GM12878 (cell line): ENCODE results near the gene ANKRD34A. TPM values are rescaled to one million over a fixed set of nuclear protein-coding genes. Genes with fewer than 3 reads are reported as not detected.

Source experiments
- ATF3 ChIP-seq: IDR thresholded peaks from 2 replicates; pipeline ENCODE4 v1.6.1; 2011; ENCODE audit warnings: low read depth, mild to moderate bottlenecking, low read length, moderate library complexity, borderline replicate concordance; ENCODE audit errors: extremely low read depth
- CHD1 ChIP-seq: IDR thresholded peaks from 2 replicates; pipeline ENCODE4 v1.6.1; 2012; ENCODE audit warnings: low read depth, low read length, improper control_type of control experiment
- GATAD2B ChIP-seq: fragments of 450-650 bp; conservative IDR thresholded peaks from 2 replicates; pipeline ENCODE4 v1.6.1; 2017; ENCODE audit warnings: low read depth, mild to moderate bottlenecking, moderate library complexity
- JUNB ChIP-seq: IDR thresholded peaks from 2 replicates; pipeline ENCODE4 v1.6.1; 2016; ENCODE audit warnings: antibody characterized with exemption, mild to moderate bottlenecking
- KDM1A ChIP-seq: fragments of 200-600 bp; sonication (generic); IDR thresholded peaks from 2 replicates; pipeline ENCODE4 v1.6.1; 2016; ENCODE audit warnings: borderline replicate concordance
- NKRF ChIP-seq: fragments of 450-650 bp; conservative IDR thresholded peaks from 2 replicates; pipeline ENCODE4 v1.6.1; 2017; ENCODE audit warnings: mild to moderate bottlenecking, moderate library complexity
- RB1 ChIP-seq: fragments of 450-650 bp; formaldehyde crosslinking; IDR thresholded peaks from 2 replicates; pipeline ENCODE4 v1.6.1; 2017; ENCODE audit warnings: mild to moderate bottlenecking, borderline replicate concordance
- RFX5 ChIP-seq: IDR thresholded peaks from 2 replicates; pipeline ENCODE4 v1.6.1; 2011; ENCODE audit warnings: low read depth, low read length, improper control_type of control experiment
- SMARCA5 ChIP-seq: fragments of 450-650 bp; IDR thresholded peaks from 2 replicates; pipeline ENCODE4 v1.6.1; 2017; ENCODE audit warnings: mild to moderate bottlenecking
- ZNF622 ChIP-seq: fragments of 450-650 bp; IDR thresholded peaks from 2 replicates; pipeline ENCODE4 v1.6.1; 2017; ENCODE audit warnings: mild to moderate bottlenecking, inconsistent platforms
- polyA plus RNA-seq, 11 experiments: library from polyadenylated mRNA; depleted of rRNA in 4 of 11; unstranded in 6 of 11; stranded (reverse) in 5 of 11; fragments of >200 nt; fragmentation: Nextera tagmentation in 4 of 11; fragmentation: Illumina TruSeq in 1 of 11; extraction: Ambion mirVana in 4 of 11; extraction: Trizol in 1 of 11; gene quantifications; 1 replicate in 1 of 11; 2 replicates in 10 of 11; pipeline versions ENCODE4 v1.2.1 to v1.2.3, GENCODE V29; 2011 to 2016; ENCODE audit warnings: inconsistent platforms in 2 of 11, missing spikeins in 2 of 11, low read depth in 1 of 11
- total RNA-seq, 4 experiments: library from RNA; depleted of rRNA in 3 of 4; stranded (reverse); fragments of >200 nt in 3 of 4; fragmentation: Illumina TruSeq in 1 of 4; extraction: Trizol in 1 of 4; gene quantifications; 2 replicates each; pipeline versions ENCODE4 v1.2.1 to v1.2.3, GENCODE V29; 2013 to 2021
- TF ChIP-seq, protein P1 (sequence below): IDR thresholded peaks from 2 replicates; pipeline ENCODE4 v1.6.1; 2011; ENCODE audit warnings: borderline replicate concordance, low read depth, mild to moderate bottlenecking, moderate library complexity, mixed read lengths, low read length; ENCODE audit not compliant: insufficient read depth; ENCODE audit errors: extremely low read length
- TF ChIP-seq, protein P2 (sequence below): fragments of 450-650 bp; IDR thresholded peaks from 2 replicates; pipeline ENCODE4 v1.6.1; 2018; ENCODE audit warnings: mild to moderate bottlenecking, low read depth, moderate library complexity; ENCODE audit not compliant: partially characterized antibody
- TF ChIP-seq, protein P3 (sequence below): fragments of 450-650 bp; formaldehyde crosslinking; IDR thresholded peaks from 2 replicates; pipeline ENCODE4 v1.5.0; 2022; ENCODE audit warnings: mild to moderate bottlenecking, missing genetic modification characterization
- TF ChIP-seq, protein P4 (sequence below): fragments of 450-650 bp; IDR thresholded peaks from 2 replicates; pipeline ENCODE4 v1.6.1; 2014; ENCODE audit warnings: mild to moderate bottlenecking

ANKRD34A gene
- total and polyA plus RNA-seq, 10 of the 15 experiments (the other 5 are each of a cell fraction or from before 2014, with no cell fraction given): 0.40 to 3.5 (median 1.6) TPM

DNA sequence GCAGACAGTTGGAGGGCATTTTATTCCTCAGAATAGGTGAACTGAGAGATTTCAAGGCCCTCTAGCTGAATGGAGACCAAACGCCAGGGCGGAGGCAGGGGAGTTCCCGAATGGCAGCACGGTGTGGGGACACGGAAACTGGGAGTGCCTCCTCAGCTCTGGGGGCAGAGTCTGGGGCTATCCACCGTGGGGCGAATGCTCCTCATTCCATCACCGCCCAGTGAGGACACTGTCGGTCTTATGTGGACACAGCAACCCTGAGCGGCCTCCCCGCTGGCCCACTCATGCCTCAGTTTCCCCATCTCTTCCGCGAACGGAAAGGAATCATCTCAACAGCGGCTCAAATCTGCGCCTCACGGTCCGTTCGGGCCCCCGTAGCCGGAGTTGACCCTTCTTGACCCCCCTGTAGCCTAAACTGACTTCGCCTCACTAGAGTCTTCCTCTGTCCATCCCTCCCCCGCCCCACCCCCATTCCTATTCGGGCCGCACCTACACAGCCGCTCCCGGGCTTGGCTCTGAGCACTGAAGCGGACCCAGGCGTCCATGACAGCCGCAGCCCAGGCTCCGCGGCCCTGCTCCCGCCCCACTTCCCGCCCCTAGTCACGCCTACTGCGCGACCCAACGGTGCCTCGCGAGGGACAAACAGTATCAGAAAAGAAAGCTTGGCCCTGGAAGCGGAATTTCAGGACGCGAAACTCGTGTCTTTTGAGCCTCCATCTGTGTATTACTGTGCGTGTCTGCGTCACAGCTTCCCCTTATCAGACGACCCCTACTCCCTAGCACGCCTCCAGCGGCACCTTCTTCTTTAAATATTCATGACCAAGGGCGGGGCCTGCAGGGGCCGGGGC is 46.0 kb downstream of the ANKRD34A start, which contains the start of gene PEX11B (continued):
- TF ChIP-seq RFX5: no peak
- TF ChIP-seq, protein P1, sequence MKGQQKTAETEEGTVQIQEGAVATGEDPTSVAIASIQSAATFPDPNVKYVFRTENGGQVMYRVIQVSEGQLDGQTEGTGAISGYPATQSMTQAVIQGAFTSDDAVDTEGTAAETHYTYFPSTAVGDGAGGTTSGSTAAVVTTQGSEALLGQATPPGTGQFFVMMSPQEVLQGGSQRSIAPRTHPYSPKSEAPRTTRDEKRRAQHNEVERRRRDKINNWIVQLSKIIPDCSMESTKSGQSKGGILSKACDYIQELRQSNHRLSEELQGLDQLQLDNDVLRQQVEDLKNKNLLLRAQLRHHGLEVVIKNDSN: no peak
- TF ChIP-seq, protein P2, sequence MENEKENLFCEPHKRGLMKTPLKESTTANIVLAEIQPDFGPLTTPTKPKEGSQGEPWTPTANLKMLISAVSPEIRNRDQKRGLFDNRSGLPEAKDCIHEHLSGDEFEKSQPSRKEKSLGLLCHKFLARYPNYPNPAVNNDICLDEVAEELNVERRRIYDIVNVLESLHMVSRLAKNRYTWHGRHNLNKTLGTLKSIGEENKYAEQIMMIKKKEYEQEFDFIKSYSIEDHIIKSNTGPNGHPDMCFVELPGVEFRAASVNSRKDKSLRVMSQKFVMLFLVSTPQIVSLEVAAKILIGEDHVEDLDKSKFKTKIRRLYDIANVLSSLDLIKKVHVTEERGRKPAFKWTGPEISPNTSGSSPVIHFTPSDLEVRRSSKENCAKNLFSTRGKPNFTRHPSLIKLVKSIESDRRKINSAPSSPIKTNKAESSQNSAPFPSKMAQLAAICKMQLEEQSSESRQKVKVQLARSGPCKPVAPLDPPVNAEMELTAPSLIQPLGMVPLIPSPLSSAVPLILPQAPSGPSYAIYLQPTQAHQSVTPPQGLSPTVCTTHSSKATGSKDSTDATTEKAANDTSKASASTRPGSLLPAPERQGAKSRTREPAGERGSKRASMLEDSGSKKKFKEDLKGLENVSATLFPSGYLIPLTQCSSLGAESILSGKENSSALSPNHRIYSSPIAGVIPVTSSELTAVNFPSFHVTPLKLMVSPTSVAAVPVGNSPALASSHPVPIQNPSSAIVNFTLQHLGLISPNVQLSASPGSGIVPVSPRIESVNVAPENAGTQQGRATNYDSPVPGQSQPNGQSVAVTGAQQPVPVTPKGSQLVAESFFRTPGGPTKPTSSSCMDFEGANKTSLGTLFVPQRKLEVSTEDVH: no peak
- no peak for TF ChIP-seq KDM1A
- no peak for TF ChIP-seq JUNB
- no peak for TF ChIP-seq ATF3
- no peak for TF ChIP-seq ZNF622
- TF ChIP-seq SMARCA5: 0 out of 2 replicates have a peak, but pooled peaks have one; percentile 24
- TF ChIP-seq NKRF: 0 out of 2 replicates have a peak, but pooled peaks have one; percentile 70
- 0 out of 2 replicates have a peak, but pooled peaks have one; percentile 61 for TF ChIP-seq RB1
- TF ChIP-seq, protein P3, sequence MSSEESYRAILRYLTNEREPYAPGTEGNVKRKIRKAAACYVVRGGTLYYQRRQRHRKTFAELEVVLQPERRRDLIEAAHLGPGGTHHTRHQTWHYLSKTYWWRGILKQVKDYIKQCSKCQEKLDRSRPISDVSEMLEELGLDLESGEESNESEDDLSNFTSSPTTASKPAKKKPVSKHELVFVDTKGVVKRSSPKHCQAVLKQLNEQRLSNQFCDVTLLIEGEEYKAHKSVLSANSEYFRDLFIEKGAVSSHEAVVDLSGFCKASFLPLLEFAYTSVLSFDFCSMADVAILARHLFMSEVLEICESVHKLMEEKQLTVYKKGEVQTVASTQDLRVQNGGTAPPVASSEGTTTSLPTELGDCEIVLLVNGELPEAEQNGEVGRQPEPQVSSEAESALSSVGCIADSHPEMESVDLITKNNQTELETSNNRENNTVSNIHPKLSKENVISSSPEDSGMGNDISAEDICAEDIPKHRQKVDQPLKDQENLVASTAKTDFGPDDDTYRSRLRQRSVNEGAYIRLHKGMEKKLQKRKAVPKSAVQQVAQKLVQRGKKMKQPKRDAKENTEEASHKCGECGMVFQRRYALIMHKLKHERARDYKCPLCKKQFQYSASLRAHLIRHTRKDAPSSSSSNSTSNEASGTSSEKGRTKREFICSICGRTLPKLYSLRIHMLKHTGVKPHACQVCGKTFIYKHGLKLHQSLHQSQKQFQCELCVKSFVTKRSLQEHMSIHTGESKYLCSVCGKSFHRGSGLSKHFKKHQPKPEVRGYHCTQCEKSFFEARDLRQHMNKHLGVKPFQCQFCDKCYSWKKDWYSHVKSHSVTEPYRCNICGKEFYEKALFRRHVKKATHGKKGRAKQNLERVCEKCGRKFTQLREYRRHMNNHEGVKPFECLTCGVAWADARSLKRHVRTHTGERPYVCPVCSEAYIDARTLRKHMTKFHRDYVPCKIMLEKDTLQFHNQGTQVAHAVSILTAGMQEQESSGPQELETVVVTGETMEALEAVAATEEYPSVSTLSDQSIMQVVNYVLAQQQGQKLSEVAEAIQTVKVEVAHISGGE: no peak
- no peak for TF ChIP-seq CHD1
- TF ChIP-seq, protein P4, sequence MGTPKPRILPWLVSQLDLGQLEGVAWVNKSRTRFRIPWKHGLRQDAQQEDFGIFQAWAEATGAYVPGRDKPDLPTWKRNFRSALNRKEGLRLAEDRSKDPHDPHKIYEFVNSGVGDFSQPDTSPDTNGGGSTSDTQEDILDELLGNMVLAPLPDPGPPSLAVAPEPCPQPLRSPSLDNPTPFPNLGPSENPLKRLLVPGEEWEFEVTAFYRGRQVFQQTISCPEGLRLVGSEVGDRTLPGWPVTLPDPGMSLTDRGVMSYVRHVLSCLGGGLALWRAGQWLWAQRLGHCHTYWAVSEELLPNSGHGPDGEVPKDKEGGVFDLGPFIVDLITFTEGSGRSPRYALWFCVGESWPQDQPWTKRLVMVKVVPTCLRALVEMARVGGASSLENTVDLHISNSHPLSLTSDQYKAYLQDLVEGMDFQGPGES: no peak
- TF ChIP-seq GATAD2B: peak; percentile 66; the same call in 1 of the 2 replicates
